Adipocyte (in vitro differentiated cells): Measurements from ENCODE around the gene KRTAP5-11.
"Not testable (repeated sequence)": the region's sequence is repeated elsewhere in the genome, so short reads cannot be mapped to it uniquely, and the experiment has no call there.

Experiments
- DNase-seq: peaks from one replicate; pipeline ENCODE4 v3.0.0-alpha.2; 2015; ENCODE audit warnings: low read depth
- H3K27me3 ChIP-seq: replicated peaks from 2 replicates; pipeline ENCODE4 v1.7.0; 2013; ENCODE audit warnings: mild to moderate bottlenecking, low read length, moderate library complexity; ENCODE audit not compliant: control insufficient read depth, insufficient read depth
- H3K36me3 ChIP-seq: 2 replicates; pipeline ENCODE4 v1.7.0; 2013; ENCODE audit warnings: low read length, mild to moderate bottlenecking, moderate library complexity; ENCODE audit not compliant: control insufficient read depth, insufficient read depth, severe bottlenecking
- H3K4me1 ChIP-seq: 2 replicates; pipeline ENCODE4 v1.7.0; 2013; ENCODE audit warnings: mild to moderate bottlenecking, low read length, moderate library complexity; ENCODE audit not compliant: control insufficient read depth, insufficient read depth
- H3K4me3 ChIP-seq: 2 replicates; pipeline ENCODE4 v1.7.0; 2013; ENCODE audit warnings: mild to moderate bottlenecking, low read length, moderate library complexity
- H3K9ac ChIP-seq: 2 replicates; pipeline ENCODE4 v1.7.0; 2013; ENCODE audit warnings: mild to moderate bottlenecking, low read length, moderate library complexity
- H3K9me3 ChIP-seq: 2 replicates; pipeline ENCODE4 v1.7.0; 2013; ENCODE audit warnings: mild to moderate bottlenecking, low read length, moderate library complexity; ENCODE audit not compliant: control insufficient read depth

KRTAP5-11 gene, protein sequence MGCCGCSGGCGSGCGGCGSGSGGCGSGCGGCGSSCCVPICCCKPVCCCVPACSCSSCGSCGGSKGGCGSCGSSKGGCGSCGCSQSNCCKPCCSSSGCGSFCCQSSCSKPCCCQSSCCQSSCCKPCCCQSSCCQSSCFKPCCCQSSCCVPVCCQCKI

DNA sequence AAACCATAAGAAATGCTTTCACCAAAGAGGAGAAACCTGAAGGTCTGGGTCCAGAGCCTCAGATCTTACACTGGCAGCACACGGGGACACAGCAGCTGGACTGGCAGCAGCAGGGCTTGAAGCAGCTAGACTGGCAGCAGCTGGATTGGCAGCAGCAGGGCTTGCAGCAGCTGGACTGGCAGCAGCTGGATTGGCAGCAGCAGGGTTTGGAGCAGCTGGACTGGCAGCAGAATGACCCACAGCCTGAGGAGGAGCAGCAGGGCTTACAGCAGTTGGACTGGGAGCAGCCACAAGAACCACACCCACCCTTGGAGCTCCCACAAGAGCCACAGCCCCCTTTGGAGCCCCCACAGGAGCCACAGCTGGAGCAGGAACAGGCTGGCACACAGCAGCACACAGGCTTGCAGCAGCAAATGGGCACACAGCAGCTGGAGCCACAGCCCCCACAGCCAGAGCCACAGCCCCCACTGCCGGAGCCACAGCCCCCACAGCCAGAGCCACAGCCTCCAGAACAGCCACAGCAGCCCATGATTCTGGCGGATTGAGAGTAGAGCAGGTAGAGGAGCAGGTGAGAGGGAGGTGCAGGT lies at the start of gene KRTAP5-11:
TSS of gene KRTAP5-11 (minus strand) at position 567 of the 587 bp plus-strand sequence. CDS start at position 529, 38 bp downstream.
- H3K27me3 ChIP-seq, result peaks cover 22% of the 10 kb centered on the region
- H3K36me3 ChIP-seq, result no peaks in the 10 kb centered on the region
- peaks cover 10% of the 10 kb centered on the region for H3K4me1 ChIP-seq
- no peak within 1 kb of the TSS for H3K4me3 ChIP-seq
- no peaks in the 10 kb centered on the region for H3K9me3 ChIP-seq
- DNase-seq, result no peak
- no peak within 1 kb of the TSS for H3K9ac ChIP-seq

DNA sequence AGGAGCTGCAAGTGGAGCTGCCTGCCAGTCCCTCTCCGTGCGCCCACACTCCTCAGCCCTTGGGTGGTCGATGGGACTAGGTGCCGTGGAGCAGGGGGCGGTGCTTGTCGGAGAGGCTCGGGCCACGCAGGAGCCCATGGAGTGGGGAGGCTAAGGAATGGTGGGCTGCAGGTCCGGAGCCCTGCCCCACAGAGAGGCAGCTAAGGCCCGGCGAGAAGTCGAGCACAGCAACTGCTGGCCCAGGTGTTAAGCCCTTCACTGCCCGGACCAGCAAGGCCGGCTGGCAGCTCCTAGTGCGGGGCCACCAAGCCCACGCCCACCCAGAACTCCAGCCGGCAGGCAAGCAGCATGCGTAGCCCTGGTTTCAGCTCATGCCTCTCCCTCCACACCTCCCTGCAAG lies 48.9 kb upstream of the KRTAP5-11 start:
- H3K27me3 ChIP-seq, H3K36me3 ChIP-seq, H3K9me3 ChIP-seq, DNase-seq, H3K9ac ChIP-seq, H3K4me1 ChIP-seq, H3K4me3 ChIP-seq: not testable (repeated sequence)

DNA sequence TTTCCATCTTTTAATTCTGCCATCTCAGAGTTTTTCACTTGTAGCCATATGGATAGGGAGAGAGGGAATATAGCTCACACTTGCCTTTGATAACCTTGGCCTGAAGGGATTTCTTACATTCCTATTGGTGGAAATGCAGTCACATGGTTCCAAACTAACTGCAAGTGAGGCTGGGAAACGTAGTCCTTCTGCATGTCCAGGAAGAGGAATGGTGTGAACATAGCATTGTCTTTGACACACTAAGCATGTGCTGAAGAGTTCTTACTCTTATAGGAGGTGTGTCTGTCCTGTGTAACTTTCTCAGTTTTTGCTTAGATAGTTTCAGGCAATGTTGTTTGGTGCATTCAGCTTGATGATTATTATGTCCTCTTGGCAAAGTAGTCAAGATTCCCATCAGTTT lies 47.4 kb upstream of the KRTAP5-11 start:
- not testable (repeated sequence) for H3K9me3 ChIP-seq, H3K36me3 ChIP-seq, DNase-seq, H3K4me3 ChIP-seq, H3K9ac ChIP-seq, H3K4me1 ChIP-seq, H3K27me3 ChIP-seq

DNA sequence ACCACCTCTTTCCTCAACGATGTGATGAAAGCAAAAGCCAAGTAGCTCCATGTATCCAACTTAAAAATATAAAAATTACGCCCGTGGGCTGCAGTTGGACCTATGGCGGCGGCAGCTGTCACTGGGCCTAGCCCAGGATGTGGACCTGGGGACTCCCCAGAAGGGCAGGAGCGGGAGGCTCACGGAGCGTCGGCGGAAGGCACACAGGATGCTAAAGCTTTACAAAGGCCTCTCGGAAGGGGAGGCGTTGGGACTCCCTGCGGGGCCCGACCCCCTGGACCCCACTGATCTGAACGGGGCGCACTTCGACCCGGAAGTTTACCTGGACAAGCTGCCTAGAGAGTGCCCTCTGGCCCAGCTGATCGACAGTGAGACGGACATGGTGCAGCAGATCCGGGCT lies 46.3 kb upstream of the KRTAP5-11 start:
- H3K9me3 ChIP-seq, H3K9ac ChIP-seq, DNase-seq, H3K4me3 ChIP-seq, H3K36me3 ChIP-seq, H3K27me3 ChIP-seq, H3K4me1 ChIP-seq: not testable (repeated sequence)

DNA sequence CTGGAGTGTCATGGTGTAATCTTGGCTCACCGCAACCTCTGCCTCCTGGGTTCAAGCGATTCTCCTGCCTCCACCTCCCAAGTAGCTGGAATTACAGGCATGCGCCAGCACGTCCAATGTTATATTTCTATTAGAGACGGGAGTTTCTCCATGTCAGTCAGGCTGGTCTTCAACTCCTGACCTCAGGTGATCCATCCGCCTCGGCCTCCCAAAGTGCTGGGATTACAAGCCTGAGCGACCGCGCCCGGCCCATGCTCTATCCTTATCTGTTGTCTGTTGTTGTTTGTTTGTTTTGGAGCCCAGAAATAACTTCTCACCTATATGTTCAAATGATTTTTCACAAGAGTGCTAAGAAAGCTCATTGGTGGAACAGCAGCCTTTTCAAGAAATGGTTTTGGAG lies 40.6 kb upstream of the KRTAP5-11 start:
- H3K9ac ChIP-seq, H3K36me3 ChIP-seq, H3K27me3 ChIP-seq, H3K9me3 ChIP-seq, H3K4me1 ChIP-seq, DNase-seq, H3K4me3 ChIP-seq: not testable (repeated sequence)

DNA sequence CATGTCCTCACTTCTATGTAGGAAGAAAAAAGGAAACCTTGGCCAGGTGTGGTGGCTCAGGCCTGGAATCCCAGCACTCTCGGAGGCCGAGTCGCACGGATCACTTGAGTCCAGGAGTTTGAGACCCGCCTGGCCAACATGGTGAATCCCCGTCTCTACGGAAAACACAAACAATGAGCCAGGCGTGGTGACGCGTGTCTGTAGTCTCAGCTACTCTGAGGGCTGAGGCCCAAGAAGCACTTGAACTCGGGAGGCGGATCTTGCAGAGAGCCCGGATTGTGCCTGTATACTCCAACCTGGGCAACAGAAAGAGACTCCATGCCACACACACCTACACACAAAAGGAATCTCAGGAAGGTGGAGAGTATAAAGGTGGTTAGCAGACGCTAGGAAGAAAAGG lies 39.9 kb upstream of the KRTAP5-11 start:
- DNase-seq, H3K9ac ChIP-seq, H3K36me3 ChIP-seq, H3K4me1 ChIP-seq, H3K9me3 ChIP-seq, H3K4me3 ChIP-seq, H3K27me3 ChIP-seq: not testable (repeated sequence)

DNA sequence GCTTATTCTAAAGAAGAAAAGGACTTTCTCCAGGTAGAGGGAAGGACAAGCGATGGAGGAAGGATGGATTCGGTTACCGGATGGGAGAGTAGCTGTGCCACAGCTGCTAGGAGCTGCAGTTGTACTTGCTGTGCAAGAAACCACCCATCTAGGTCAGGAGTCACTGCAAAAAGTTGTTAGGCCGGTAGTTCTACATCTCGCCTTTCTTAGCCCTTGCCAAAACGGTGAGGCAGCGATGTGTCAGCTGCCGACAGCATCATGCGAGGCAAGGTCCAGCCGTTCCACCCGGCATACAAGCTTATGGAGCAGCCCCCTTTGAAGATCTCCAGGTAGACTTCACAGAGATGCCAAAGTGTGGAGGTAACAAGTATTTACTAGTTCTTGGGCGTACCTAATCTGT lies 32.3 kb upstream of the KRTAP5-11 start:
- DNase-seq, H3K9ac ChIP-seq, H3K27me3 ChIP-seq, H3K4me1 ChIP-seq, H3K36me3 ChIP-seq, H3K9me3 ChIP-seq, H3K4me3 ChIP-seq: not testable (repeated sequence)

DNA sequence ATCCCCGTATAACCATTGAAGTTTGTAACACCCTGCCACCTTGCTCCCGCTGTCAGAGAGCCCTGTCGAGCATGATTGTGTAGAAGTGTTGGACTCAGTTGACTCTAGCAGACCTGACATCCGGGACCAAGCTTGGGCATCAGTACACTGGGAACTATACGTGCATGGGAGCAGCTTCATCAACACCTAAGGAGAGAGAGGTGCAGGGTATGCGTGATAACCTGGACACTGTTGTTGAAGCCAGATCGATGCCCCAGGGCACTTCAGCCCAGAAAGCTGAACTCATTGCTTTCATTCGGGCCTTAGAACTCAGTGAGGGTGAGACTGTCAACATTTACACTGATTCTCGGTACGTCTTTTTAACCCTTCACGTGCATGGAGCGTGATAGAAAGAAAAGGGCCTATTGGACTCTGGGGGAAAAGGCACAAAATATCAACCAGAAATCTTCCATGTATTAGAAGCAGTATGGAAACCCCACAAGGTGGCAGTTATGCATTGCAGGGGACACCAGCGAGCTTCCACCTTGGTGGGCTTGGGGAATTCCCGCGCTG lies 31.8 kb upstream of the KRTAP5-11 start:
- H3K36me3 ChIP-seq, H3K9me3 ChIP-seq, DNase-seq, H3K27me3 ChIP-seq, H3K9ac ChIP-seq, H3K4me1 ChIP-seq, H3K4me3 ChIP-seq: not testable (repeated sequence)

DNA sequence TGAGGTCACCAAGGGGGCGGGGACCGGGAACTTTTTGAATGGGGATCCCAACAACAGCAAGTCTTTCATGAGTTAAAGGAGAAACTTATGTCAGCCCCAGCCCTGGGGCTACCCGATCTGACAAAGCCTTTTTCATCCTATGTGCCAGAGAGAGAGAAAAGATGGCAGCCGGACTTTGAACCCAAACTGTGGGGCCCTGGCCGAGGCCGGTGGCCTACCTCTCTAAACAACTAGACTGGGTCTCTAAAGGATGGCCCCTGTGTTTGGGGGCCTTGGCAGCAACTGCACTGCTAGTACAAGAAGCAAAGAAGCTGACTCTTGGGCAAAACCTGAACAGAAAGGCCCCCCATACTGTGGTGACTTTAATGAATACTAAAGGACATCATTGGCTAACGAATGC lies 31.3 kb upstream of the KRTAP5-11 start:
- not testable (repeated sequence) for H3K9ac ChIP-seq, H3K9me3 ChIP-seq, H3K36me3 ChIP-seq, H3K27me3 ChIP-seq, H3K4me3 ChIP-seq, DNase-seq, H3K4me1 ChIP-seq

DNA sequence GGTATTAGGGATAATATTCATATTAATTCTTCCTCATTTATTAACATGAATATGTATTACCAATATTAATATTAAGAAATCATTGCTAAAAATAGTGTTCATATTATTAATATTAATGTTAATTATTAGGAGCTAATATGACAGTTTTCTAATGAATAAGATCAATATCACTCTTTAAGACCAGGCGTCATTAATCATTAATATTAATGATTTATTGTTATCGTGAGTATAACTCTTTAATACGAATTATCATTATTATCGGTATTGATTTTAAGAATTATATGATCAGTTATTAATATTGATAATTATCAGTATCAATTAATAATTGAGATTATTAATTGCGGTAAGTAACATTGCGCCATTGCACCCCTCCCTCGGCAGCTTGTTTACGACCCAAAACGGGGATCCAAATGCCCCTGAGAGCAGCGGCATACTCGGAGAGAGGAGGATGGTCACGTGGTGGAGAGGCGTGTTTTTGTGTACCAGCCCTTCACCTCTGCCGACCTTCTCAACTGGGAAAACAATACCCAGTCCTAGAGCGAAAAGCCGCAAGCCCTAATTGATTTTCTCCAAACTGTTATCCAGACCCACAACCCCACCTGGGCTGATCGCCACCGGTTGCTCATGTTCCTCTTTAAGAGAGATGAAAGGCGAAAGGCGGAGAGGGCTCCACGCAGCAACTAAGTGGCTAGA lies 28.7 kb upstream of the KRTAP5-11 start:
- not testable (repeated sequence) for H3K27me3 ChIP-seq, H3K9ac ChIP-seq, H3K9me3 ChIP-seq, H3K36me3 ChIP-seq, DNase-seq, H3K4me1 ChIP-seq, H3K4me3 ChIP-seq

DNA sequence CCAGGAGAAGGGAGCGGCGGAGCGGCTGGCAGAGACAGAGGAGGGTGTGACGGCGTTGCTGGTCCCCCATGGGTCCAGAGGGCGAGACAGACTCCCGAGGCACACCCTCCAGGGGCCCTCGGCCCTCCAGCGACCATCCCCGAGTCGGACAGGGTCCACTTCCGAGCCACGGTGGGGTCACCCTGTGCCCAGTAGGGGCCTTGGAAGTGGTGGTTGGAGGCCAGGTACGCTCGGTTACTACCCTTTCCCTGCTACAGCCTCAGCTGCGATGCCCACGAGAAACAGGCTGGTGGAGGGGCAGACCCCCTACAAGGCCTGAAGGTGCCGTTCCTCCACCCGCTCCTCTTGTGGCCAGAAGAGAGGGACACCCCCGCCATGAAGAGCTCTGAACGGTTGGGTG lies 25.6 kb upstream of the KRTAP5-11 start:
- DNase-seq, H3K4me1 ChIP-seq, H3K9ac ChIP-seq, H3K9me3 ChIP-seq, H3K27me3 ChIP-seq, H3K4me3 ChIP-seq, H3K36me3 ChIP-seq: not testable (repeated sequence)
